Neural cell (in vitro differentiated cells): ENCODE data around the gene KCTD11.

Source experiments
- CTCF ChIP-seq: fragments of 450-650 bp; IDR thresholded peaks from 2 replicates; pipeline ENCODE4 v1.5.1; 2014; ENCODE audit warnings: antibody characterized with exemption, mild to moderate bottlenecking, moderate library complexity; ENCODE audit not compliant: poor library complexity, severe bottlenecking
- EZH2 ChIP-seq: fragments of 200-600, 300-800 bp; shearing (Covaris generic), sonication (generic); IDR thresholded peaks from 2 replicates; pipeline ENCODE4 v1.6.1; 2014; ENCODE audit warnings: antibody characterized with exemption, low read length, borderline replicate concordance, mild to moderate bottlenecking; ENCODE audit not compliant: insufficient read depth, poor library complexity, severe bottlenecking
- MXI1 ChIP-seq: fragments of 450-650 bp; conservative IDR thresholded peaks from 2 replicates; pipeline ENCODE4 v1.6.1; 2014; ENCODE audit warnings: antibody characterized with exemption, mild to moderate bottlenecking; ENCODE audit not compliant: poor library complexity, severe bottlenecking
- RAD21 ChIP-seq: fragments of 450-650 bp; conservative IDR thresholded peaks from 2 replicates; pipeline ENCODE4 v1.6.1; 2014; ENCODE audit warnings: antibody characterized with exemption, mild to moderate bottlenecking, moderate library complexity

- no peak for TF ChIP-seq EZH2
- TF ChIP-seq CTCF: no peak
- no peak for TF ChIP-seq RAD21
- no peak for TF ChIP-seq MXI1
These were observed 11.3 kb downstream of the KCTD11 start for GRCh38 chr17:7363311-7363710.
